PC-3 (cell line): ENCODE data around the gene GFY. TPM values are rescaled to one million over a fixed set of nuclear protein-coding genes. Genes with fewer than 3 reads are reported as not detected.

Source experiments
- ATAC-seq: fragments of 200-7000 bp; cut with Tn5 transposase; 2 replicates; pipeline ENCODE4 v1.9.1; 2020; ENCODE audit warnings: mild to moderate bottlenecking, moderate library complexity
- BruUV-seq: library from RNA; stranded (reverse); fragments of 400-500 nt; replicated peaks from 2 replicates; lab custom pipeline; 2021; lab: Mats Ljungman, UMichigan
- CTCF ChIA-PET: fragments of 300-600 bp; sonication (Branson Sonifier 250); formaldehyde crosslinking; loops from one replicate; lab custom pipeline; 2022; ENCODE audit warnings: antibody characterized with exemption; lab: Charles Lee
- POLR2A ChIA-PET: fragments of 300-600 bp; sonication (Branson Sonifier 250); formaldehyde crosslinking; loops from one replicate; lab custom pipeline; 2022; ENCODE audit warnings: antibody characterized with exemption; ENCODE audit not compliant: unreplicated experiment; lab: Charles Lee
- DNase-seq: peaks from one replicate; pipeline ENCODE4 v3.0.0-alpha.2; 2015
- H2AFZ ChIP-seq: fragments of 300-600 bp; sonication (generic); 2 replicates; pipeline ENCODE4 v1.6.0; 2016; ENCODE audit warnings: antibody characterized with exemption, low read length
- H3F3A ChIP-seq: fragments of 300-600 bp; sonication (generic); one replicate; pipeline ENCODE4 v1.6.0; 2017; ENCODE audit warnings: antibody characterized with exemption, low read length, control low read depth, mild to moderate bottlenecking; ENCODE audit not compliant: unreplicated experiment
- H3K27ac ChIP-seq: fragments of 300-600 bp; sonication (generic); 2 replicates; pipeline ENCODE4 v1.5.1; 2016; ENCODE audit warnings: mild to moderate bottlenecking, low read length
- H3K27me3 ChIP-seq: fragments of 300-600 bp; sonication (generic); 2 replicates; pipeline ENCODE4 v1.6.1; 2016; ENCODE audit warnings: low read length, mixed read lengths
- H3K36me3 ChIP-seq: fragments of 300-600 bp; sonication (generic); 2 replicates; pipeline ENCODE4 v1.6.1; 2016; ENCODE audit warnings: low read depth, mixed run types, low read length, mixed read lengths
- H3K4me1 ChIP-seq: fragments of 300-600 bp; sonication (generic); 2 replicates; pipeline ENCODE4 v1.5.1; 2016; ENCODE audit warnings: low read length; ENCODE audit not compliant: insufficient read depth
- H3K4me2 ChIP-seq: fragments of 300-600 bp; sonication (generic); 2 replicates; pipeline ENCODE4 v1.6.0; 2016; ENCODE audit warnings: low read length
- H3K4me3 ChIP-seq: fragments of 300-600 bp; sonication (generic); 2 replicates; pipeline ENCODE4 v1.5.1; 2016; ENCODE audit warnings: mild to moderate bottlenecking, low read length, mixed read lengths
- H3K79me2 ChIP-seq: fragments of 300-600 bp; sonication (generic); 2 replicates; pipeline ENCODE4 v1.6.1; 2017; ENCODE audit warnings: low read length, mixed read lengths
- H3K9ac ChIP-seq: fragments of 300-600 bp; sonication (generic); 2 replicates; pipeline ENCODE4 v1.6.0; 2016; ENCODE audit warnings: mild to moderate bottlenecking, low read length
- H3K9me2 ChIP-seq: fragments of 300-600 bp; sonication (generic); replicated peaks from 2 replicates; pipeline ENCODE4 v1.6.1; 2016; ENCODE audit warnings: mixed run types, low read length, mixed read lengths
- H3K9me3 ChIP-seq: fragments of 300-600 bp; sonication (generic); 2 replicates; pipeline ENCODE4 v1.6.1; 2016; ENCODE audit warnings: low read length, mixed read lengths
- H4K20me1 ChIP-seq: fragments of 300-600 bp; sonication (generic); 2 replicates; pipeline ENCODE4 v1.6.1; 2016; ENCODE audit warnings: low read length, mixed read lengths
- EZH2 ChIP-seq: fragments of 300-600 bp; sonication (generic); IDR thresholded peaks from one replicate; pipeline ENCODE4 v1.6.1; 2017; ENCODE audit warnings: antibody characterized with exemption, mild to moderate bottlenecking, low read length; ENCODE audit not compliant: unreplicated experiment
- EZH2phosphoT487 ChIP-seq: fragments of 300-600 bp; sonication (generic); IDR thresholded peaks from 2 replicates; pipeline ENCODE4 v1.6.1; 2018; ENCODE audit warnings: mild to moderate bottlenecking, antibody characterized with exemption, low read length, borderline replicate concordance
- intact Hi-C: fragments of 100-400 bp; cut with micrococcal nuclease; formaldehyde crosslinking; loops from 2 replicates; pipeline ENCODE4 v1.9.0; 2023
- total RNA-seq: library from RNA; depleted of rRNA; stranded (reverse); fragments of >200 nt; gene quantifications from 2 replicates; pipeline ENCODE4 v1.2.3, GENCODE V29; 2014
- TF ChIP-seq, protein P1 (sequence below): fragments of 300-600 bp; sonication (generic); conservative IDR thresholded peaks from 2 replicates; pipeline ENCODE4 v1.5.1; 2017; ENCODE audit warnings: antibody characterized with exemption, low read depth, mild to moderate bottlenecking, low read length

The GFY gene
- total RNA-seq, 1 experiment from 2014 or later: not detected

DNA sequence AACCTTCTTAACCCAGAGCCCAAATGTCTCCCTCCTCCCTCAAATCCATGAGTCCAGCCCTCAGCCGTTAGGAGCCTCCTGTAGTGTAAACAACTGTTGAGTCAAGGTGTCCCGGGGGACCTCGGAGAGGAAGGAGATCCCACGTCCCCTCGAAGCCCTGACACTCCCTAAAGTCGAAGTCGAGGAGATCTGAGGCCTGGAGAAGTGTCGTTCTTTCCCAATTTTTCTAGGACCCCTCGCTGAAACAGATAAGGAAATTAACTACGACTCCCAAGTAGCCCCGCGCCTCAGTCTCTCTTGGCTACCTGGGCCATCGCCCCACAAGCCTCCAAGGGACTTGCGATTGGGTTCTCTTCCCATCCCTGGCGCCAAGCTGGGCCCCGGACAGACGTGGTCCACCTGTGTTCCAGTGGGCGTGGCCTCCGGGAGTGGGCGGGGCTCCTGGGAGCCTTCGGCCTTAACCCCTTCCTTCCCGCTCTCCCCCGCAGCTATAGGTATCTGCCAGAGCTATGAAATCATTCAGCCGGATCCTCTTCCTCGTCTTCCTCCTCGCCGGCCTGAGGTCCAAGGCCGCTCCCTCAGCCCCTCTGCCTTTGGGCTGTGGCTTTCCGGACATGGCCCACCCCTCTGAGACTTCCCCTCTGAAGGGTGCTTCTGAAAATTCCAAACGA is 869 bp downstream of the GFY start:
- Histone ChIP-seq H3K4me3 (no peak overlapping the region), H3K36me3 (no peaks in the 10 kb centered on the region), H3K79me2 (no peaks in the 10 kb centered on the region), H3K4me1 (0 out of 2 replicates have a peak, but pooled peaks cover 8% of the 10 kb centered on the region), H3F3A (no peaks in the 10 kb centered on the region), H3K9ac (no peak overlapping the region), H3K27ac (no peak overlapping the region), H4K20me1 (no peaks in the 10 kb centered on the region), H3K27me3 (peaks cover 77% of the 10 kb centered on the region), H3K9me2 (no peaks in the 10 kb centered on the region), H3K9me3 (no peaks in the 10 kb centered on the region), H3K4me2 (no peak overlapping the region), H2AFZ (no peak overlapping the region)
- ATAC-seq: no peak
- intact Hi-C loops: no loop called here
- no TSS peak for BruUV-seq
- TF ChIP-seq EZH2phosphoT487: no peak
- TF ChIP-seq EZH2: no peak
- TF ChIP-seq, protein P1, sequence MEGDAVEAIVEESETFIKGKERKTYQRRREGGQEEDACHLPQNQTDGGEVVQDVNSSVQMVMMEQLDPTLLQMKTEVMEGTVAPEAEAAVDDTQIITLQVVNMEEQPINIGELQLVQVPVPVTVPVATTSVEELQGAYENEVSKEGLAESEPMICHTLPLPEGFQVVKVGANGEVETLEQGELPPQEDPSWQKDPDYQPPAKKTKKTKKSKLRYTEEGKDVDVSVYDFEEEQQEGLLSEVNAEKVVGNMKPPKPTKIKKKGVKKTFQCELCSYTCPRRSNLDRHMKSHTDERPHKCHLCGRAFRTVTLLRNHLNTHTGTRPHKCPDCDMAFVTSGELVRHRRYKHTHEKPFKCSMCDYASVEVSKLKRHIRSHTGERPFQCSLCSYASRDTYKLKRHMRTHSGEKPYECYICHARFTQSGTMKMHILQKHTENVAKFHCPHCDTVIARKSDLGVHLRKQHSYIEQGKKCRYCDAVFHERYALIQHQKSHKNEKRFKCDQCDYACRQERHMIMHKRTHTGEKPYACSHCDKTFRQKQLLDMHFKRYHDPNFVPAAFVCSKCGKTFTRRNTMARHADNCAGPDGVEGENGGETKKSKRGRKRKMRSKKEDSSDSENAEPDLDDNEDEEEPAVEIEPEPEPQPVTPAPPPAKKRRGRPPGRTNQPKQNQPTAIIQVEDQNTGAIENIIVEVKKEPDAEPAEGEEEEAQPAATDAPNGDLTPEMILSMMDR: no peak
- ChIA-PET POLR2A (no interaction called here), CTCF (no interaction called here)
- DNase-seq: peak; percentile 37

DNA sequence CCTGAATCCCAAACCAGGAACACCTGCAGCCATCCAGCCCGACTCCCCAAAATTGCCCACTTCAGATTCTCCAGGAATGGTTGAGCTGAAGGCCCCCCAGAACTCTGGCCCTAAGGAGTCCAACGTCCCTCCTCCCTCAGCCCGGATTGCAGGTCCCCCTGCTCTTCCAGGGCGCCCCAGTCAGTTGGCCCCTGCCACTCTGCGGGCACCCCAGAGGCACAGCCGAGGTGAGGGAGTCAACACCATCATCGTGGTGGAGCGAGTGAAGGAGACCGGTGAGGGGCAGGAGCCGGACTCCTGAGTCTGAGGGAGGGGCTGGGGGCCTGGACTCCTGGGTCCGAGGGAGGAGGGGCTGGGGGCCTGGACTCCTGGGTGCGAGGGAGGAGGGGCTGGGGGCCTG is 2.2 kb downstream of the GFY start:
- no peak for TF ChIP-seq EZH2
- TF ChIP-seq, protein P1: no peak
- no peak for ATAC-seq

DNA sequence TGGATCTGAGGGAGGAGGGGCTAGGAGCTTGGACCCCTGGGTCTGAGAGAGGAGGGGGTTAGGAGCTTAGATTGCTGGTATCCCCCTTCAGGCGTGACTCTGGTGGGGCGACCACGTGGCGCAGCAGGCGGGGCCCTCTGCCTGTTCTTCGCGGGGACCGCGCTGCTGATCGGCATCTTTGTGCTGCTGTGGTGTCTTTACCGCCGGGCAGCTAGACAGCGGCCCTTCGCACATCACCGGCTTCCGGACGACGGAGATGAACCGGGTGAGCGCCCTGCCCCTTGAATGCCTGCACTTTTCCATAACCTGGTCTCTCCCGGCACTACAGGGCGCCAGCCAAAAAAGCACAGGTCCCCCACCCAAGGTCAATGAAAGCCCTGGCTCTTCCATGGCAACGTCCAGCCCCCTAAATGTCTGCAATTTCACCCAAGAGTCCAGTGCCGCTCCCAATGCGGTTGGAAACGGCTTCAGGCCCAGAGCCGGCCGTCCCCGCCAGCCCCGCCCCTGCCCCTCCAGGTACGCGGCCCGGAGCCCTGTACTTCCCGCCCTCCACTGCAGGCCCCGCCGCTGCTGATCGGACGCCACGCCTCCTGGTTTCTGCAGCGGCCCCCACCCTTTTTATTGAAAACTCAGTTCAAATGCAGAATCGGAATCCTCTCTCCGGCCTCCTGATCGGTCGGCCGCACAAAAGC is 2.8 kb downstream of the GFY start:
- Histone ChIP-seq H3F3A (no peaks in the 10 kb centered on the region), H3K36me3 (no peaks in the 10 kb centered on the region), H3K79me2 (no peaks in the 10 kb centered on the region), H3K4me1 (0 out of 2 replicates have a peak, but pooled peaks cover 8% of the 10 kb centered on the region), H3K4me3 (peak overlapping the region; percentile 55), H3K9me2 (no peaks in the 10 kb centered on the region), H3K27ac (no peak overlapping the region), H3K27me3 (peaks cover 59% of the 10 kb centered on the region), H3K9me3 (no peaks in the 10 kb centered on the region), H2AFZ (peak overlapping the region; percentile 85), H3K9ac (no peak overlapping the region), H3K4me2 (peak overlapping the region; percentile 87), H4K20me1 (no peaks in the 10 kb centered on the region)
- DNase-seq: peak; percentile 43
- TF ChIP-seq EZH2phosphoT487 (no peak), EZH2 (no peak)
- TF ChIP-seq, protein P1: no peak
- ChIA-PET CTCF (no interaction called here), POLR2A (no interaction called here)
- no TSS peak for BruUV-seq
- intact Hi-C loops: no loop called here
- peak; percentile 61 for ATAC-seq

More for the DNA sequence above, 2.2 kb downstream of the GFY start:
- H3F3A ChIP-seq: no peaks in the 10 kb centered on the region
- ChIA-PET POLR2A (no interaction called here), CTCF (no interaction called here)
- H4K20me1 ChIP-seq: no peaks in the 10 kb centered on the region
- no TSS peak for BruUV-seq
- H3K9me2 ChIP-seq: no peaks in the 10 kb centered on the region
- no peak overlapping the region for H3K4me3 ChIP-seq
- H3K79me2 ChIP-seq: no peaks in the 10 kb centered on the region
- DNase-seq: no peak
- H2AFZ ChIP-seq: no peak overlapping the region
- H3K9ac ChIP-seq: no peak overlapping the region
- H3K36me3 ChIP-seq: no peaks in the 10 kb centered on the region
- H3K27me3 ChIP-seq: peaks cover 65% of the 10 kb centered on the region
- no peaks in the 10 kb centered on the region for H3K9me3 ChIP-seq
- intact Hi-C loops: no loop called here
- 0 out of 2 replicates have a peak, but pooled peaks cover 8% of the 10 kb centered on the region for H3K4me1 ChIP-seq
- H3K27ac ChIP-seq: no peak overlapping the region
- 0 out of 2 replicates have a peak overlapping the region, but pooled peaks have one; percentile 87 for H3K4me2 ChIP-seq
